Trophoblast cell (in vitro differentiated cells and primary cell): ENCODE data around the gene ZNF524.

ENCODE experiments used
- DNase-seq, 2 donors: peaks; one replicate each; pipeline ENCODE4 v3.0.0-alpha.2; 2016
- H2AFZ ChIP-seq: 2 replicates; pipeline ENCODE4 v1.6.1; 2013; ENCODE audit warnings: low read length, moderate library complexity, mild to moderate bottlenecking; ENCODE audit not compliant: insufficient read depth, poor library complexity
- H2AK5ac ChIP-seq: 2 replicates; pipeline ENCODE4 v1.6.1; 2013; ENCODE audit warnings: mild to moderate bottlenecking, low read length
- H2BK120ac ChIP-seq: 2 replicates; pipeline ENCODE4 v1.6.1; 2013; ENCODE audit warnings: low read length, mild to moderate bottlenecking, moderate library complexity; ENCODE audit not compliant: insufficient read depth, poor library complexity
- H2BK12ac ChIP-seq: 2 replicates; pipeline ENCODE4 v1.6.1; 2013; ENCODE audit warnings: mild to moderate bottlenecking, low read length, moderate library complexity
- H2BK5ac ChIP-seq: 2 replicates; pipeline ENCODE4 v1.6.1; 2013; ENCODE audit warnings: low read length, low read depth, moderate library complexity, mild to moderate bottlenecking; ENCODE audit not compliant: poor library complexity
- H3K14ac ChIP-seq: 2 replicates; pipeline ENCODE4 v1.6.1; 2013; ENCODE audit warnings: mild to moderate bottlenecking, low read length
- H3K18ac ChIP-seq: 2 replicates; pipeline ENCODE4 v1.6.1; 2013; ENCODE audit warnings: mild to moderate bottlenecking, low read length
- H3K23ac ChIP-seq: 2 replicates; pipeline ENCODE4 v1.6.1; 2013; ENCODE audit warnings: low read length
- H3K27ac ChIP-seq: 2 replicates; pipeline ENCODE4 v1.5.1; 2013; ENCODE audit warnings: low read depth, mild to moderate bottlenecking, inconsistent platforms, low read length, moderate library complexity
- H3K27me3 ChIP-seq: 2 replicates; pipeline ENCODE4 v1.6.1; 2013; ENCODE audit warnings: inconsistent platforms, mild to moderate bottlenecking, low read length, moderate library complexity; ENCODE audit not compliant: insufficient read depth
- H3K36me3 ChIP-seq, 2 experiments: 1 replicate in 1 of 2; 2 replicates in 1 of 2; pipeline ENCODE4 v1.6.1; 2013; ENCODE audit warnings: low read length in 2 of 2, mild to moderate bottlenecking in 2 of 2, moderate library complexity in 1 of 2; ENCODE audit not compliant: insufficient read depth in 2 of 2, control insufficient read depth in 1 of 2
- H3K4ac ChIP-seq: 2 replicates; pipeline ENCODE4 v1.6.1; 2013; ENCODE audit warnings: low read depth, mild to moderate bottlenecking, low read length, moderate library complexity
- H3K4me1 ChIP-seq, 2 experiments: 1 replicate in 1 of 2; 2 replicates in 1 of 2; pipeline ENCODE4 v1.6.1; 2013; ENCODE audit warnings: low read length in 2 of 2, mild to moderate bottlenecking in 2 of 2, moderate library complexity in 1 of 2; ENCODE audit not compliant: insufficient read depth in 2 of 2, control insufficient read depth in 1 of 2
- H3K4me2 ChIP-seq: 2 replicates; pipeline ENCODE4 v1.6.1; 2013; ENCODE audit warnings: inconsistent platforms, mild to moderate bottlenecking, low read length, moderate library complexity
- H3K4me3 ChIP-seq: 2 replicates; pipeline ENCODE4 v1.5.1; 2013; ENCODE audit warnings: mild to moderate bottlenecking, low read depth, low read length, inconsistent platforms
- H3K79me1 ChIP-seq: one replicate; pipeline ENCODE4 v1.6.1; 2013; ENCODE audit warnings: low read length
- H3K79me2 ChIP-seq: 2 replicates; pipeline ENCODE4 v1.6.1; 2013; ENCODE audit warnings: low read length, mild to moderate bottlenecking; ENCODE audit not compliant: control insufficient read depth, insufficient read depth, poor library complexity
- H3K9ac ChIP-seq: 2 replicates; pipeline ENCODE4 v1.6.1; 2013; ENCODE audit warnings: mild to moderate bottlenecking, low read length
- H3K9me3 ChIP-seq: 2 replicates; pipeline ENCODE4 v1.6.1; 2013; ENCODE audit warnings: low read depth, mild to moderate bottlenecking, control low read depth, inconsistent platforms, low read length; ENCODE audit not compliant: insufficient read depth
- H4K12ac ChIP-seq: 2 replicates; pipeline ENCODE4 v1.6.1; 2013; ENCODE audit warnings: low read depth, mild to moderate bottlenecking, low read length, moderate library complexity
- H4K8ac ChIP-seq: 2 replicates; pipeline ENCODE4 v1.6.1; 2013; ENCODE audit warnings: low read depth, mild to moderate bottlenecking, low read length, moderate library complexity
- H4K91ac ChIP-seq: one replicate; pipeline ENCODE4 v1.6.1; 2013; ENCODE audit warnings: low read depth, mild to moderate bottlenecking, low read length, moderate library complexity
- WGBS: extraction: QIAGEN DNeasy Blood & Tissue Kit; methylation state at CpG from one replicate; pipeline ENCODE4 v1.1.7; 2013; ENCODE audit warnings: missing lambda C conversion rate; ENCODE audit not compliant: insufficient read length, insufficient coverage; ENCODE audit errors: extremely low coverage; 5-methylcytosine and 5-hydroxymethylcytosine counted together

The ZNF524 gene

GRCh38 chr19:55553217-55554182 is 46.6 kb upstream of the ZNF524 start:
- WGBS: no CpG with 5 or more reads among the region's 13 CpGs
- Histone ChIP-seq H3K18ac (no peak overlapping the region), H2BK120ac (no peak overlapping the region), H3K4me1 (peaks cover 7 to 13% of the 10 kb centered on the region in 2 experiments), H3K9me3 (no peaks in the 10 kb centered on the region), H2BK5ac (no peak overlapping the region), H3K27ac (no peak overlapping the region), H4K8ac (no peak overlapping the region), H2AFZ (no peak overlapping the region), H3K14ac (no peak overlapping the region), H3K23ac (no peak overlapping the region), H4K12ac (no peak overlapping the region), H2AK5ac (no peak overlapping the region), H3K9ac (no peak overlapping the region), H2BK12ac (no peak overlapping the region), H3K4ac (no peak overlapping the region), H3K4me2 (no peak overlapping the region), H3K36me3 (no peaks in the 10 kb centered on the region), H3K27me3 (no peaks in the 10 kb centered on the region), H4K91ac (no peak overlapping the region), H3K79me2 (no peaks in the 10 kb centered on the region), H3K79me1 (peaks cover 5% of the 10 kb centered on the region), H3K4me3 (no peak overlapping the region)
- no peak for DNase-seq

DNA sequence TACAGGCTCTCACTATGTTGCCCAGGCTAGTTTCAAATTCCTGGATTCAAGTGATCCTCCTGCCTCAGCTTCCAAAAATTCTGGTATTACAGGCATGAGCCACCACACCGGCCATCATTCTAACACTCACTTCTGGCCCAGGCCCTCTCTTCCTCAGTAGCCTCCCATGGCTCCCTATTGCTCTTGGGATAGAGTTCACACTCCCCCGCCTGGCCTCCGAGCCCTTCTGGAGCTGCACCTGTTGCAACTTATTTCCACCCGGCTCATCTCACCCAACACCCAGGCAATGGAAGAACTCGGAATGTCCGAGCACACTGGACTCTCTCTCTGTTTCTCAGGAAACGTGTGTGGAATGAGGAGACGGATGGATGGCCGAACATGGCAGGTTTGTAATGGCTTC is 45.8 kb upstream of the ZNF524 start:
- Histone ChIP-seq H2BK12ac (no peak overlapping the region), H3K9ac (no peak overlapping the region), H2AFZ (no peak overlapping the region), H3K14ac (no peak overlapping the region), H3K36me3 (no peaks in the 10 kb centered on the region), H2BK120ac (no peak overlapping the region), H3K27me3 (no peaks in the 10 kb centered on the region), H3K4me1 (peaks cover 7 to 13% of the 10 kb centered on the region in 2 experiments), H3K23ac (no peak overlapping the region), H3K4me3 (no peak overlapping the region), H4K12ac (no peak overlapping the region), H3K79me1 (peaks cover 5% of the 10 kb centered on the region), H3K27ac (no peak overlapping the region), H3K4me2 (no peak overlapping the region), H2AK5ac (no peak overlapping the region), H3K18ac (no peak overlapping the region), H2BK5ac (no peak overlapping the region), H4K8ac (no peak overlapping the region), H3K9me3 (no peaks in the 10 kb centered on the region), H4K91ac (no peak overlapping the region), H3K79me2 (no peaks in the 10 kb centered on the region), H3K4ac (no peak overlapping the region)
- WGBS: no CpG with 5 or more reads among the region's 9 CpGs
- no peak for DNase-seq

DNA sequence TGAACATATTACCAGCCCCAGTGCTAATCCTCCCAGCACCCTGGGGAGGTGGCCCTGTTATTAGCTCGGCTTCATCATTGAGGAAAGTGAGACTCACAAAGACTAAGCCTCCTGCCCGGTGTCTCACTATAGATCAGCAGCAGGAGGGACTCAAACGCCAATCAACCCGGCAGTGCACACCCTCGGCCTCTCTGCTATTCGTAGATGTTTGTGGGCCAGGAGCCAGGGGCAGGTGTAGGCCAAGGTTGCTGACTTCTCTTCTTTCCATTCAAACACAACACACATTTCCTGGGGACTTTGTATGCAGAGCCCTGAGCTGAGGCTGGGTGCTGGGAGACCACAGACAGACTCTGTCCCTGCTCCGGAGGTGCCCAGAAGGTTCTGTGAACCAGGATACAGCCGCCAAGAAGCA is 45.3 kb upstream of the ZNF524 start:
- H3K27ac ChIP-seq: no peak overlapping the region
- no peak overlapping the region for H3K4me2 ChIP-seq
- peaks cover 6 to 10% of the 10 kb centered on the region in 2 experiments for H3K4me1 ChIP-seq
- H3K79me1 ChIP-seq: peaks cover 3% of the 10 kb centered on the region
- H2BK120ac ChIP-seq: no peak overlapping the region
- H3K9ac ChIP-seq: no peak overlapping the region
- H4K91ac ChIP-seq: no peak overlapping the region
- no CpG with 5 or more reads among the region's 8 CpGs for WGBS
- no peaks in the 10 kb centered on the region for H3K79me2 ChIP-seq
- no peak overlapping the region for H3K18ac ChIP-seq
- H3K9me3 ChIP-seq: no peaks in the 10 kb centered on the region
- no peak overlapping the region for H2BK12ac ChIP-seq
- H2BK5ac ChIP-seq: no peak overlapping the region
- no peak for DNase-seq
- H3K23ac ChIP-seq: no peak overlapping the region
- no peak overlapping the region for H2AFZ ChIP-seq
- H3K14ac ChIP-seq: no peak overlapping the region
- H4K12ac ChIP-seq: no peak overlapping the region
- no peaks in the 10 kb centered on the region for H3K27me3 ChIP-seq
- H3K36me3 ChIP-seq: no peaks in the 10 kb centered on the region
- no peak overlapping the region for H4K8ac ChIP-seq
- no peak overlapping the region for H3K4ac ChIP-seq
- no peak overlapping the region for H2AK5ac ChIP-seq
- no peak overlapping the region for H3K4me3 ChIP-seq

DNA sequence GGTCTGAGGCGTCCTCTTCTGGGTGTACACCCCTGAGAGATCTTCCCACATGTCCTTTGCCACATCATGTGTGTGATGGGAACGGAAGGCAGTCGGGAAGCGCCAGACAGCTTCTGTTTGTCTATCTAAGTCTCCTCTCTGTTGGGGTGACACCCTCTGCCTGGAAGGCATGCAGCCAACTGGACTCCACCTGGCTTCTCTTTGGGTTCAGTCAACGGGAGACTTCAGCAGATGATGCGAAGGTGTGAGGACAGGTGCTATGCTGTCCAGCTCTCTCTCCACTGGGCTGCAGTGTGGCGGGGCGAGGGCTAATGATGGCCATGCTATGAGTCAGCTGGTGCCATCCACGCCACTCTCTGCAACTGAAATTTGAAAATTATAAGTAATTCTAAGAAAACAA is 40.4 kb upstream of the ZNF524 start:
- H2AFZ ChIP-seq: no peak overlapping the region

More for the DNA sequence above, 40.4 kb upstream of the ZNF524 start:
- no peak overlapping the region for H3K27ac ChIP-seq
- no CpG with 5 or more reads among the region's 9 CpGs for WGBS
- H4K91ac ChIP-seq: no peak overlapping the region
- no peak overlapping the region for H2BK12ac ChIP-seq
- no peak overlapping the region for H4K8ac ChIP-seq
- H3K9ac ChIP-seq: no peak overlapping the region
- no peak overlapping the region for H3K4ac ChIP-seq
- peaks cover 4% of the 10 kb centered on the region for H3K9me3 ChIP-seq
- H2BK120ac ChIP-seq: no peak overlapping the region
- H3K79me2 ChIP-seq: no peaks in the 10 kb centered on the region
- H3K18ac ChIP-seq: no peak overlapping the region
- no peaks in the 10 kb centered on the region for H3K27me3 ChIP-seq
- H3K36me3 ChIP-seq: no peaks in the 10 kb centered on the region
- H2BK5ac ChIP-seq: no peak overlapping the region
- no peak overlapping the region for H3K14ac ChIP-seq
- no peak overlapping the region for H3K4me2 ChIP-seq
- H3K4me1 ChIP-seq: no peaks in the 10 kb centered on the region
- DNase-seq: no peak
- H4K12ac ChIP-seq: no peak overlapping the region
- no peak overlapping the region for H2AK5ac ChIP-seq
- no peak overlapping the region for H3K23ac ChIP-seq
- no peaks in the 10 kb centered on the region for H3K79me1 ChIP-seq
- H3K4me3 ChIP-seq: no peak overlapping the region
